HG02759 (cell line): ENCODE results near the gene UNK.

ENCODE experiments used
- ATAC-seq: cut with Tn5 transposase; IDR thresholded peaks from one replicate; pipeline ENCODE4 v1.9.1; 2021; ENCODE audit warnings: mild to moderate bottlenecking, moderate library complexity; ENCODE audit not compliant: unreplicated experiment

The UNK gene

GRCh38 chr17:75818326-75818885, 33.8 kb downstream of the UNK start:
- no peak for ATAC-seq

GRCh38 chr17:75819116-75819515, 34.5 kb downstream of the UNK start:
- ATAC-seq, result no peak

- no peak for ATAC-seq
These were observed 35.1 kb downstream of the UNK start for GRCh38 chr17:75819678-75820077.

- no peak for ATAC-seq
These were observed 35.8 kb downstream of the UNK start for GRCh38 chr17:75820094-75821080.

GRCh38 chr17:75821552-75821951, 36.9 kb downstream of the UNK start:
- no peak for ATAC-seq

- ATAC-seq, result no peak
These were observed 37.7 kb downstream of the UNK start for GRCh38 chr17:75822119-75822799.

GRCh38 chr17:75822800-75823166, 38.2 kb downstream of the UNK start:
- ATAC-seq, result no peak

GRCh38 chr17:75823257-75824041, 38.8 kb downstream of the UNK start:
- ATAC-seq, result no peak

- no peak for ATAC-seq
These were observed 39.5 kb downstream of the UNK start for GRCh38 chr17:75824050-75824552.

GRCh38 chr17:75824666-75825065, 40.1 kb downstream of the UNK start:
- ATAC-seq, result no peak

GRCh38 chr17:75825149-75825552, 40.5 kb downstream of the UNK start:
- no peak for ATAC-seq

- ATAC-seq, result no peak
These were observed 41.3 kb downstream of the UNK start for GRCh38 chr17:75825748-75826370.

- no peak for ATAC-seq
These were observed 42.1 kb downstream of the UNK start for GRCh38 chr17:75826561-75827307.

GRCh38 chr17:75827308-75828075, 42.9 kb downstream of the UNK start:
- no peak for ATAC-seq

- no peak for ATAC-seq
These were observed 43.4 kb downstream of the UNK start for GRCh38 chr17:75828076-75828400.

GRCh38 chr17:75828741-75829140, 44.1 kb downstream of the UNK start:
- no peak for ATAC-seq

- ATAC-seq, result no peak
These were observed 45.1 kb downstream of the UNK start for GRCh38 chr17:75829747-75830146.

GRCh38 chr17:75830164-75831031, 45.8 kb downstream of the UNK start:
- ATAC-seq, result no peak
